Measurements from ENCODE around the gene SPHK1.

DNA sequence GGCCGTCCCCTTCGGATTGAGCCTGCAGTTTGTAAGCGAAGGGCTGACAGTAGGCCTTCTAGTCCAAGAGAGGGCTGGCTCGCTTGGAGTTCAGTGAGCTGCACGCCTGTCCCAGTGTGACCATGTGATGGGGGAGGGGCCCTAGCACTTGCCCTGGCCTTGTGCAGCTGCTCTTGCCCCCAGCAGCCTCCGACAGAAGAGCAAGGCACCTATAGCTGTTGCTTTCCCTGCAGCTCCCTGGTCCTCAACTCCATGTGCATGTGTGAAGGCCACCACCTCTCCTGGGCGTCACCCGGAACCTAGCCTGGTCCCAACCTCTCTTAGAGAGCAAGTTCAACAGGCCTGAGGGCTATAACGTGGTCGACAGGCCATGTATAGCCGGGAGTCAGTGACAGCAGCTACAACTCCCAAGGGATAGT lies 5.6 kb downstream of the SPHK1 start:
- TF ChIP-seq, protein P1, sequence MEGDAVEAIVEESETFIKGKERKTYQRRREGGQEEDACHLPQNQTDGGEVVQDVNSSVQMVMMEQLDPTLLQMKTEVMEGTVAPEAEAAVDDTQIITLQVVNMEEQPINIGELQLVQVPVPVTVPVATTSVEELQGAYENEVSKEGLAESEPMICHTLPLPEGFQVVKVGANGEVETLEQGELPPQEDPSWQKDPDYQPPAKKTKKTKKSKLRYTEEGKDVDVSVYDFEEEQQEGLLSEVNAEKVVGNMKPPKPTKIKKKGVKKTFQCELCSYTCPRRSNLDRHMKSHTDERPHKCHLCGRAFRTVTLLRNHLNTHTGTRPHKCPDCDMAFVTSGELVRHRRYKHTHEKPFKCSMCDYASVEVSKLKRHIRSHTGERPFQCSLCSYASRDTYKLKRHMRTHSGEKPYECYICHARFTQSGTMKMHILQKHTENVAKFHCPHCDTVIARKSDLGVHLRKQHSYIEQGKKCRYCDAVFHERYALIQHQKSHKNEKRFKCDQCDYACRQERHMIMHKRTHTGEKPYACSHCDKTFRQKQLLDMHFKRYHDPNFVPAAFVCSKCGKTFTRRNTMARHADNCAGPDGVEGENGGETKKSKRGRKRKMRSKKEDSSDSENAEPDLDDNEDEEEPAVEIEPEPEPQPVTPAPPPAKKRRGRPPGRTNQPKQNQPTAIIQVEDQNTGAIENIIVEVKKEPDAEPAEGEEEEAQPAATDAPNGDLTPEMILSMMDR (IDR thresholded peaks at IDR 0.05) = no peak
- TF ChIP-seq POLR2A (IDR thresholded peaks at IDR 0.05) = no peak

Data from lower leg skin (tissue), 3 donors.